Activated CD8-positive, alpha-beta memory T cell treated with anti-CD3 and anti-CD28 coated beads, Interleukin-2, amount 50 U/mL, for 48 hours (primary cell): Measurements from ENCODE around the gene WDR45B.
"Not testable (repeated sequence)": the region's sequence is repeated elsewhere in the genome, so short reads cannot be mapped to it uniquely, and the experiment has no call there.

ENCODE experiments used
- DNase-seq: peaks from one replicate; pipeline ENCODE4 v3.0.0-alpha.2; 2020

WDR45B gene

GRCh38 chr17:82577300-82577699 is 70.9 kb downstream of the WDR45B start:
- no peak for DNase-seq

GRCh38 chr17:82575581-82576221 is 72.5 kb downstream of the WDR45B start:
- DNase-seq: not testable (repeated sequence)

- DNase-seq: no peak
Measured at GRCh38 chr17:82574041-82574440, 74.2 kb downstream of the WDR45B start.

- DNase-seq: no peak
Measured at GRCh38 chr17:82571855-82572254, 76.4 kb downstream of the WDR45B start.

- no peak for DNase-seq
Measured at GRCh38 chr17:82570277-82570676, 78.0 kb downstream of the WDR45B start.

GRCh38 chr17:82569621-82570020 is 78.6 kb downstream of the WDR45B start:
- DNase-seq: no peak

- DNase-seq: no peak
Measured at GRCh38 chr17:82568997-82569393, 79.2 kb downstream of the WDR45B start.

- no peak for DNase-seq
Measured at GRCh38 chr17:82567286-82567685, 81.0 kb downstream of the WDR45B start.

- DNase-seq: no peak
Measured at GRCh38 chr17:82566129-82566960, 81.9 kb downstream of the WDR45B start.

- DNase-seq: no peak
Measured at GRCh38 chr17:82565551-82565950, 82.7 kb downstream of the WDR45B start.
